ENCODE results near the gene ZNF526. TPM values are rescaled to one million over a fixed set of nuclear protein-coding genes. Genes with fewer than 3 reads are reported as not detected.

ZNF526 gene
- total and polyA plus RNA-seq, 9 of the 15 experiments (the other 6 are each of a cell fraction or from before 2014, with no cell fraction given) = 1.3 to 17.9 (median 6.2) TPM

DNA sequence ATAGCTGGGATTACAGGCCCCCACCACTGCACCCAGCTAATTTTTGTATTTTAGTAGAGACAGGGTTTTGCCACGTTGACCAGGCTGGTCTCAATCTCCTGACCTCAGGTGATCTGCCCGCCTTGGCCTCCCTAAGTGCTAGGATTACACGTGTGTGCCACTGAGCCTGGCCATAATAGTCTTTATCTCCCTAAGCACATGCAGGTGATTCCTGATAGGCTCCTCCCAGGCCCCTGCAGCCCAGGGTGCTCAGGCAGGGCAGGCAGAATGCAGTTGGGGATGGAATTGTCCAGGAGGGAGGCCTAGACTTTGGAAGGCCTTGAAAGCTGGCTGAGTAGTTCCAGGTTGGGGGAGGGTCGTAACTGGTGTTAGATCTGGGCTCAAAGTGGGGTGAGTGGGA is 8.5 kb downstream of the ZNF526 start (continued):
- TF ChIP-seq, protein P1, sequence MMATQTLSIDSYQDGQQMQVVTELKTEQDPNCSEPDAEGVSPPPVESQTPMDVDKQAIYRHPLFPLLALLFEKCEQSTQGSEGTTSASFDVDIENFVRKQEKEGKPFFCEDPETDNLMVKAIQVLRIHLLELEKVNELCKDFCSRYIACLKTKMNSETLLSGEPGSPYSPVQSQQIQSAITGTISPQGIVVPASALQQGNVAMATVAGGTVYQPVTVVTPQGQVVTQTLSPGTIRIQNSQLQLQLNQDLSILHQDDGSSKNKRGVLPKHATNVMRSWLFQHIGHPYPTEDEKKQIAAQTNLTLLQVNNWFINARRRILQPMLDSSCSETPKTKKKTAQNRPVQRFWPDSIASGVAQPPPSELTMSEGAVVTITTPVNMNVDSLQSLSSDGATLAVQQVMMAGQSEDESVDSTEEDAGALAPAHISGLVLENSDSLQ (IDR thresholded peaks at IDR 0.05) = no peak
- TF ChIP-seq MCM2 (IDR thresholded peaks at IDR 0.05; ENCODE audit: low read depth) = no peak
- no peak for TF ChIP-seq TSC22D4 (tag; IDR thresholded peaks at IDR 0.05)
- TF ChIP-seq SUPT5H (IDR thresholded peaks at IDR 0.05) = 0 out of 2 replicates have a peak, but pooled peaks have one; percentile 30
- no peak for TF ChIP-seq GABPA (tag; conservative IDR thresholded peaks at IDR 0.05; ENCODE audit: low read depth)
- no peak for TF ChIP-seq SP2 (IDR thresholded peaks at IDR 0.05; ENCODE audit: extremely low read depth, low read depth, low read length, poor library complexity, severe bottlenecking)
- TF ChIP-seq EGR1 (conservative IDR thresholded peaks at IDR 0.05) = no peak
- TF ChIP-seq ZZZ3 (IDR thresholded peaks at IDR 0.05) = no peak
- TF ChIP-seq SRSF1 (IDR thresholded peaks at IDR 0.05; ENCODE audit: low read depth, low read length) = no peak
- no peak for TF ChIP-seq CEBPZ (IDR thresholded peaks at IDR 0.05; ENCODE audit: borderline replicate concordance, low read depth, low read length)
- TF ChIP-seq STAT5A (IDR thresholded peaks at IDR 0.05; ENCODE audit: borderline replicate concordance, low read length) = no peak
- TF ChIP-seq RAD51 (IDR thresholded peaks at IDR 0.05; ENCODE audit: borderline replicate concordance, low read depth) = no peak
- no peak for TF ChIP-seq NFXL1 (CRISPR knock-in tag; IDR thresholded peaks at IDR 0.05)
- no peak for TF ChIP-seq RFX7 (CRISPR knock-in tag; IDR thresholded peaks at IDR 0.05)
- TF ChIP-seq SNIP1 (IDR thresholded peaks at IDR 0.05; ENCODE audit: low read depth) = no peak
- TF ChIP-seq ZFP91 (CRISPR knock-in tag; IDR thresholded peaks at IDR 0.05) = no peak
- TF ChIP-seq PTRF (tag; IDR thresholded peaks at IDR 0.05) = no peak
- TF ChIP-seq MTA2 (IDR thresholded peaks at IDR 0.05; ENCODE audit: low read depth) = no peak
- TF ChIP-seq CBX5 (IDR thresholded peaks at IDR 0.05; ENCODE audit: borderline replicate concordance, low read depth) = no peak
- no peak for TF ChIP-seq MITF (IDR thresholded peaks at IDR 0.05)
- TF ChIP-seq JUNB (CRISPR knock-in tag; conservative IDR thresholded peaks at IDR 0.05) = no peak
- TF ChIP-seq ZNF253 (CRISPR knock-in tag; conservative IDR thresholded peaks at IDR 0.05) = no peak
- TF ChIP-seq, protein P2, sequence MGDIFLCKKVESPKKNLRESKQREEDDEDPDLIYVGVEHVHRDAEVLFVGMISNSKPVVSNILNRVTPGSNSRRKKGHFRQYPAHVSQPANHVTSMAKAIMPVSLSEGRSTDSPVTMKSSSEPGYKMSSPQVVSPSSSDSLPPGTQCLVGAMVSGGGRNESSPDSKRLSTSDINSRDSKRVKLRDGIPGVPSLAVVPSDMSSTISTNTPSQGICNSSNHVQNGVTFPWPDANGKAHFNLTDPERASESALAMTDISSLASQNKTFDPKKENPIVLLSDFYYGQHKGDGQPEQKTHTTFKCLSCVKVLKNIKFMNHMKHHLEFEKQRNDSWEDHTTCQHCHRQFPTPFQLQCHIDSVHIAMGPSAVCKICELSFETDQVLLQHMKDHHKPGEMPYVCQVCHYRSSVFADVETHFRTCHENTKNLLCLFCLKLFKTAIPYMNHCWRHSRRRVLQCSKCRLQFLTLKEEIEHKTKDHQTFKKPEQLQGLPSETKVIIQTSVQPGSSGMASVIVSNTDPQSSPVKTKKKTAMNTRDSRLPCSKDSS (IDR thresholded peaks at IDR 0.05; ENCODE audit: low read depth, partially characterized antibody) = no peak

Measured in K562 (cell line).